ENCODE results near the gene MYO19.

- no peak for TF ChIP-seq CTCF (IDR thresholded peaks at IDR 0.05)
- TF ChIP-seq EZH2 (IDR thresholded peaks at IDR 0.05) = no peak
- TF ChIP-seq EZH2phosphoT487 (IDR thresholded peaks at IDR 0.05) = no peak
Observed at GRCh38 chr17:36496018-36496789, 38.5 kb downstream of the MYO19 start.
